ENCODE data around the gene TFPT.
A peak's percentile ranks its signal among the peaks of the same experiment; 100 is the strongest.
"Not testable (repeated sequence)": the region's sequence is repeated elsewhere in the genome, so short reads cannot be mapped to it uniquely, and the experiment has no call there.

The TFPT gene

GRCh38 chr19:54124393-54124792 lies 8.9 kb upstream of the TFPT start:
- no peak for DNase-seq (ENCODE audit: low read depth in 2 of 2)

- no peak for DNase-seq (ENCODE audit: low read depth in 2 of 2)
Observed at GRCh38 chr19:54123682-54124081, 8.2 kb upstream of the TFPT start.

- no peak for DNase-seq (ENCODE audit: low read depth in 2 of 2)
Observed at GRCh38 chr19:54121259-54121658, 5.8 kb upstream of the TFPT start.

- DNase-seq (ENCODE audit: low read depth in 2 of 2), result peak; percentile 33 to 43
Observed at GRCh38 chr19:54114340-54115108, 933 bp downstream of the TFPT start.

- DNase-seq (ENCODE audit: low read depth in 2 of 2), result no peak
Observed at GRCh38 chr19:54109651-54110050, 5.8 kb downstream of the TFPT start.

- DNase-seq (ENCODE audit: low read depth in 2 of 2), result no peak
Observed at GRCh38 chr19:54108496-54108895, 7.0 kb downstream of the TFPT start.

- DNase-seq (ENCODE audit: low read depth in 2 of 2), result no peak
Observed at GRCh38 chr19:54107876-54108490, 7.5 kb downstream of the TFPT start.

GRCh38 chr19:54106716-54107115 lies 8.7 kb downstream of the TFPT start:
- DNase-seq (ENCODE audit: low read depth in 2 of 2), result no peak

- no peak for DNase-seq (ENCODE audit: low read depth in 2 of 2)
Observed at GRCh38 chr19:54105796-54106195, 9.7 kb downstream of the TFPT start.

- no peak for DNase-seq (ENCODE audit: low read depth in 2 of 2)
Observed at GRCh38 chr19:54104998-54105715, 10.3 kb downstream of the TFPT start.

- peak; percentile 97 to 98 for DNase-seq (ENCODE audit: low read depth in 2 of 2)
Observed at GRCh38 chr19:54102421-54103169, 12.9 kb downstream of the TFPT start, which contains the start of gene NDUFA3. Gene NDUFA3, plus strand, starts transcription at chr19:54102855. Its CDS starts 24 bp downstream, at chr19:54102879.

GRCh38 chr19:54100561-54100960 lies 14.9 kb downstream of the TFPT start, which contains the start of gene OSCAR:
Gene OSCAR, minus strand, starts transcription at chr19:54100803. Its CDS starts 11 bp downstream, at chr19:54100792.
- no peak for DNase-seq (ENCODE audit: low read depth in 2 of 2)

- not testable (repeated sequence) for DNase-seq (ENCODE audit: low read depth in 2 of 2)
Observed at GRCh38 chr19:54099903-54100255, 15.6 kb downstream of the TFPT start.

GRCh38 chr19:54099190-54099902 lies 16.1 kb downstream of the TFPT start:
- DNase-seq (ENCODE audit: low read depth in 2 of 2), result no peak

GRCh38 chr19:54096617-54097106 lies 18.8 kb downstream of the TFPT start:
- DNase-seq (ENCODE audit: low read depth in 2 of 2), result no peak

GRCh38 chr19:54095859-54096616 lies 19.4 kb downstream of the TFPT start:
- DNase-seq (ENCODE audit: low read depth in 2 of 2), result peak in 1 of 2 donors; percentile 32

- DNase-seq (ENCODE audit: low read depth in 2 of 2), result no peak
Observed at GRCh38 chr19:54095136-54095858, 20.2 kb downstream of the TFPT start.

GRCh38 chr19:54094426-54095000 lies 20.9 kb downstream of the TFPT start:
- DNase-seq (ENCODE audit: low read depth in 2 of 2), result no peak

GRCh38 chr19:54084410-54084809 lies 31.0 kb downstream of the TFPT start:
- DNase-seq (ENCODE audit: low read depth in 2 of 2), result no peak

Measured in stimulated activated CD8-positive, alpha-beta memory T cell treated with anti-CD3 and anti-CD28 coated beads, Interleukin-15, amount 100 ng/mL, for 48 hours (primary cell).